Muscle of leg (tissue), 11 donors: Measurements from ENCODE around the gene KTN1. TPM values are rescaled to one million over a fixed set of nuclear protein-coding genes. Genes with fewer than 3 reads are reported as not detected.

Source experiments
- DNase-seq: peaks from one replicate; pipeline ENCODE4 v3.0.0; 2013
- H3K27ac ChIP-seq: one replicate; pipeline ENCODE4 v1.5.1; 2013; ENCODE audit warnings: mild to moderate bottlenecking, low read length, control low read depth
- H3K27me3 ChIP-seq: one replicate; pipeline ENCODE4 v1.6.1; 2013; ENCODE audit warnings: low read length; ENCODE audit not compliant: control insufficient read depth, insufficient read depth
- H3K36me3 ChIP-seq: one replicate; pipeline ENCODE4 v1.6.1; 2013; ENCODE audit warnings: low read length; ENCODE audit not compliant: control insufficient read depth, insufficient read depth
- H3K4me1 ChIP-seq: one replicate; pipeline ENCODE4 v1.6.1; 2013; ENCODE audit warnings: low read length; ENCODE audit not compliant: control insufficient read depth, insufficient read depth
- H3K4me3 ChIP-seq: one replicate; pipeline ENCODE4 v1.5.1; 2013; ENCODE audit warnings: low read length, control low read depth
- H3K9me3 ChIP-seq: replicated peaks from 2 replicates; pipeline ENCODE4 v1.6.1; 2013; ENCODE audit warnings: low read depth, low read length; ENCODE audit not compliant: control insufficient read depth
- WGBS: methylation state at CpG from one replicate; pipeline ENCODE4 v1.1.5; 2013; ENCODE audit warnings: missing lambda C conversion rate; ENCODE audit not compliant: insufficient coverage; 5-methylcytosine and 5-hydroxymethylcytosine counted together
- polyA plus RNA-seq, 8 donors: library from polyadenylated mRNA; unstranded; fragments of 120-200 nt; gene quantifications; one replicate each; pipeline versions ENCODE4 v1.2.1 to v1.2.3, GENCODE V29; 2013; ENCODE audit warnings: inconsistent platforms in 1 of 8, low replicate concordance in 1 of 8; ENCODE audit not compliant: insufficient read length in 8 of 8, insufficient read depth in 1 of 8
- total RNA-seq: library from RNA; stranded (reverse); fragments of 120-200 nt; gene quantifications from one replicate; pipeline ENCODE4 v1.2.4, GENCODE V29; 2013

KTN1 gene
- total and polyA plus RNA-seq, 9 donors, result 106 to 148 (median 141) TPM

- WGBS, result 91% methylated on average over 2 of the region's 7 CpGs
- Histone ChIP-seq H3K27ac (no peak overlapping the region), H3K27me3 (no peaks in the 10 kb centered on the region)
These were observed 8.7 kb upstream of the KTN1 start for GRCh38 chr14:55571125-55571889.

DNA sequence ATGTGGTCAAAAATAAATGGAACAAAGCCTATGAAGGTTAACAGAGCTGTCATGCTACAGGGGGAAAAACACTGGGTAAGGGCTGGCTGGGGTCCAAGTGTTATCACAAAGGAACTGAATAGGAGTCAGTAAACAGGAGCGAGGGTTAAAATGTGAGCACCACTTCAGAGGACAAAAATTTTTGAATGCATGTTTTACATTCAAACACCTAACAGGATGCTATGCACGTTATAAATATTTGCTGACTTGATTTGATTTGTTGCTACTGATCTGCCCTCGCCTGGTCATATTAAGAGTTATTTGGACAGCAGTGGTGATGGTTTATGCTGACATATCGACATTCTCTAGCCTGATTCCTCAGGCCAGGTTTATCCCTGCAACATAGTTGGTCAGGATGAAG lies 7.4 kb upstream of the KTN1 start:
- H3K27me3 ChIP-seq, result no peaks in the 10 kb centered on the region
- no peak overlapping the region for H3K4me3 ChIP-seq
- 78% methylated on average over 2 of the region's 4 CpGs for WGBS
- no peaks in the 10 kb centered on the region for H3K4me1 ChIP-seq
- no peaks in the 10 kb centered on the region for H3K9me3 ChIP-seq
- H3K36me3 ChIP-seq, result no peaks in the 10 kb centered on the region
- DNase-seq, result no peak
- no peak overlapping the region for H3K27ac ChIP-seq

More at GRCh38 chr14:55571125-55571889, 8.7 kb upstream of the KTN1 start:
- Histone ChIP-seq H3K36me3 (no peaks in the 10 kb centered on the region), H3K4me1 (no peaks in the 10 kb centered on the region), H3K4me3 (no peak overlapping the region), H3K9me3 (no peaks in the 10 kb centered on the region)
- DNase-seq, result no peak

GRCh38 chr14:55574988-55575387 lies 5.0 kb upstream of the KTN1 start:
- Histone ChIP-seq H3K9me3 (no peaks in the 10 kb centered on the region), H3K36me3 (no peaks in the 10 kb centered on the region), H3K27ac (no peak overlapping the region), H3K4me3 (no peak overlapping the region), H3K27me3 (no peaks in the 10 kb centered on the region), H3K4me1 (peaks cover 6% of the 10 kb centered on the region)
- DNase-seq, result no peak
- 97% methylated on average over 4 of the region's 7 CpGs for WGBS

DNA sequence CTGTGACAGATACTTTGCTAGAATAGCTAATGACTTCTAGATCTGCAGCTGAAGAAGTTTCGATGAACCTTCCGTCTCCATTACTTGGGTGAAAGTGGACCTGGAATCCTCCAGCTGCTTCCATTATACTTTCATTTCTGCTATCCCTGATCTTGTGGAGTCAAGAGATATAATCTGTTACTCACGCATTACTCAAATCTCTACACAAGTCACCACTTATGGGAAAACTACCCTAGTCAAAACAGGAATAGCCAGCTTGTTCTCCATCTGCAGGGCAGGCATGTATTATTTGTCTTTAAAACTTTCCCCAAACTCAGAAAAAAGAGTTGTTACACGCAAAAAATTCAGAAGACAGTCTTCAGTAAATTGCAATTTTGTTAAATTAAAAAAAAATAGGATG lies 2.8 kb upstream of the KTN1 start:
- no peak for DNase-seq
- 100% methylated on average over 1 of the region's 4 CpGs for WGBS
- Histone ChIP-seq H3K27ac (no peak overlapping the region), H3K27me3 (no peaks in the 10 kb centered on the region), H3K4me1 (peaks cover 9% of the 10 kb centered on the region), H3K9me3 (no peaks in the 10 kb centered on the region), H3K36me3 (no peaks in the 10 kb centered on the region), H3K4me3 (no peak overlapping the region)

GRCh38 chr14:55578511-55578910 lies 1.5 kb upstream of the KTN1 start:
- no peak for DNase-seq
- Histone ChIP-seq H3K27me3 (no peaks in the 10 kb centered on the region), H3K36me3 (no peaks in the 10 kb centered on the region), H3K27ac (no peak overlapping the region), H3K9me3 (no peaks in the 10 kb centered on the region), H3K4me1 (peaks cover 9% of the 10 kb centered on the region), H3K4me3 (no peak overlapping the region)
- WGBS, result 85% methylated on average over 3 of the region's 8 CpGs

GRCh38 chr14:55580470-55581341 lies 699 bp downstream of the KTN1 start:
- peak overlapping the region; percentile 87 for H3K27ac ChIP-seq
- peak overlapping the region; percentile 77 for H3K4me3 ChIP-seq
- no peaks in the 10 kb centered on the region for H3K9me3 ChIP-seq
- H3K36me3 ChIP-seq, result no peaks in the 10 kb centered on the region
- no peaks in the 10 kb centered on the region for H3K27me3 ChIP-seq
- H3K4me1 ChIP-seq, result peaks cover 14% of the 10 kb centered on the region
- WGBS, result under 1% methylated on average over 79 of the region's 84 CpGs
- DNase-seq, result peak; percentile 78

- H3K36me3 ChIP-seq, result no peaks in the 10 kb centered on the region
- peaks cover 14% of the 10 kb centered on the region for H3K4me1 ChIP-seq
- H3K27me3 ChIP-seq, result no peaks in the 10 kb centered on the region
- WGBS, result 13% methylated on average over 5 of the region's 6 CpGs
- DNase-seq, result no peak
- peak overlapping the region; percentile 87 for H3K27ac ChIP-seq
- no peaks in the 10 kb centered on the region for H3K9me3 ChIP-seq
- H3K4me3 ChIP-seq, result peak overlapping the region; percentile 77
These were observed 1.4 kb downstream of the KTN1 start for GRCh38 chr14:55581342-55581771.

GRCh38 chr14:55582746-55583145 lies 2.7 kb downstream of the KTN1 start:
- H3K36me3 ChIP-seq, result no peaks in the 10 kb centered on the region
- H3K27me3 ChIP-seq, result no peaks in the 10 kb centered on the region
- H3K4me3 ChIP-seq, result no peak overlapping the region
- no CpG with 5 or more reads among the region's 2 CpGs for WGBS
- DNase-seq, result no peak
- H3K27ac ChIP-seq, result no peak overlapping the region
- H3K4me1 ChIP-seq, result peaks cover 14% of the 10 kb centered on the region
- no peaks in the 10 kb centered on the region for H3K9me3 ChIP-seq

DNA sequence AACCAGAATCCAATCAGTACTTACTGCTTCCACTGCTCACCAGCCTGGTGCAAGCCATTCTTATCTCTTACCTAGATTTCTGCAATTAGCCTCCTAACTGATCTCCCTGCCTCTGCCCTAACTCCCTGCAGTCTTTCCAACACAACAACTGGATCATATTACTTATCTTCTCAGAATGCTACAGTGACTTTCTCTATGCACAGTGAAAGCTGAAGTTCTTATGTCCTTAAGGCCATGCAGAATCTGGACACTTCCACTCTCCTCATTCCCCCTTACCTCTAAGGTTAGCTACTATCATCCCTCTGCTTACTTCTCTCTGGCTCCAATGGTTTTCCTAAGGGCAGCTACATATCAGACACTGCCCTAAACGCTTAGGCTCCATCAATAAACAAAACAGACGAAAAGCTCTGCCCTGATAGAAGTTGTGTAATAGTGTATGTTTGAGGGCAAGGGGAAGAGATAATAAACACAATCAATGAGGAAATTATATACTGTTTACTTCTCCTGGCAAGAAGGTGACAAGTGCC lies 4.0 kb downstream of the KTN1 start:
- Histone ChIP-seq H3K27me3 (no peaks in the 10 kb centered on the region), H3K27ac (peak overlapping the region; percentile 6), H3K36me3 (no peaks in the 10 kb centered on the region), H3K4me3 (no peak overlapping the region), H3K4me1 (peaks cover 14% of the 10 kb centered on the region), H3K9me3 (no peaks in the 10 kb centered on the region)
- WGBS, result no CpG with 5 or more reads among the region's 2 CpGs
- peak; percentile 12 for DNase-seq

- WGBS, result no CpG with 5 or more reads among the region's 2 CpGs
- Histone ChIP-seq H3K36me3 (no peaks in the 10 kb centered on the region), H3K4me1 (peaks cover 10% of the 10 kb centered on the region), H3K9me3 (no peaks in the 10 kb centered on the region), H3K27ac (no peak overlapping the region), H3K27me3 (no peaks in the 10 kb centered on the region), H3K4me3 (no peak overlapping the region)
- DNase-seq, result no peak
These were observed 5.8 kb downstream of the KTN1 start for GRCh38 chr14:55585854-55586253.
